Measurements from ENCODE around the gene PRAF2. TPM values are rescaled to one million over a fixed set of nuclear protein-coding genes. Genes with fewer than 3 reads are reported as not detected.

The PRAF2 gene
- total RNA-seq, 1 donor from 2014 or later = 24.1 TPM

DNA sequence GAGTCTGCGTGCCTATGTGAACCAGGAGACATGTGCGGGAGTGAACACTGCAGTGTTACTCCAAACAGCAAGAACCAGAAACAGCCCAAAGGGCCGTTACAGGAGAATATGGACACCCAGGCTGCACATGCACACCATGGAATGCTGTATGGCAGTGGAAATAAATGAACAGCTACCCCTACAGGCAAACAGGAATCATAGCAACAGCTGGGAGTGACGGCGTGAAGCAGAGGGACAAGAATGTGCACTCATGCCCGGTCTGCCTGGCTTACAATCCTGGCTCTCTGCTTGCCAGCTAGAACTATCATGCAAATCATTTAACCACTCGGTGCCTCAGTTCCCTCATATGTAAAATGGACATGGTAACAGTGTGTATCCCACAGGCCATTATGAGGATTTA, 33.1 kb upstream of the PRAF2 start:
- no peak for TF ChIP-seq CTCF (IDR thresholded peaks at IDR 0.05)
- TF ChIP-seq POLR2AphosphoS5 (IDR thresholded peaks at IDR 0.05; ENCODE audit: insufficient read depth in 1 of 2, low read depth in 1 of 2) = no peak
- no peak for TF ChIP-seq POLR2A (IDR thresholded peaks at IDR 0.05)
- intact Hi-C loops (cut with DNase I) = no loop called here
- no peak overlapping the region for H3K27ac ChIP-seq
- H3K4me3 ChIP-seq = no peak overlapping the region
- DNase-seq (ENCODE audit: extremely low spot score in 2 of 2) = no peak
- H3K4me1 ChIP-seq = no peaks in the 10 kb centered on the region
- H3K27me3 ChIP-seq = no peaks in the 10 kb centered on the region
- H3K9me3 ChIP-seq = no peaks in the 10 kb centered on the region
- H3K36me3 ChIP-seq = no peaks in the 10 kb centered on the region

DNA sequence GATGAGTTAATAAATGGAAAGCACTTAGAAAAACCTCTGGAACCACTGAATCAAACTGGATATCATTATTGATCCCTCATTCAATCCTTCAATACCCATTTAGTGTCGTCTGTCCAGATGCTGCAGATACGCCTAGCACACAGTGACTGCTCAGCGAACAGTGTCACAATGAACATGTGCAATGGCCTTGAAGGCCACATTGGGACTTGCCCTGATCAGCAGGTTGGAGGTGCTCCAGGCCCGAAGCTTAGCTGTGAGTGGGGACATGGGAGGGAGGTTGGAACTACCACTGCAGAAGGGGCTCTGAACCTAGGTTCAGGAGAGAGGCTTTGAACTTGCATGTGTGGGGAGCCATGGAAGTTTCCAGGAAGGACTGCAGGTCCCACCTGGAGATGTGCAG, 32.5 kb upstream of the PRAF2 start:
- peaks cover 5% of the 10 kb centered on the region for H3K4me1 ChIP-seq
- H3K4me3 ChIP-seq = no peak overlapping the region
- H3K27me3 ChIP-seq = no peaks in the 10 kb centered on the region
- no peaks in the 10 kb centered on the region for H3K36me3 ChIP-seq
- H3K9me3 ChIP-seq = no peaks in the 10 kb centered on the region
- no peak overlapping the region for H3K27ac ChIP-seq
- no peak for DNase-seq (ENCODE audit: extremely low spot score in 2 of 2)
- intact Hi-C loops (cut with DNase I) = no loop called here
- no peak for TF ChIP-seq POLR2AphosphoS5 (IDR thresholded peaks at IDR 0.05; ENCODE audit: insufficient read depth in 1 of 2, low read depth in 1 of 2)
- no peak for TF ChIP-seq POLR2A (IDR thresholded peaks at IDR 0.05)
- no peak for TF ChIP-seq CTCF (IDR thresholded peaks at IDR 0.05)

DNA sequence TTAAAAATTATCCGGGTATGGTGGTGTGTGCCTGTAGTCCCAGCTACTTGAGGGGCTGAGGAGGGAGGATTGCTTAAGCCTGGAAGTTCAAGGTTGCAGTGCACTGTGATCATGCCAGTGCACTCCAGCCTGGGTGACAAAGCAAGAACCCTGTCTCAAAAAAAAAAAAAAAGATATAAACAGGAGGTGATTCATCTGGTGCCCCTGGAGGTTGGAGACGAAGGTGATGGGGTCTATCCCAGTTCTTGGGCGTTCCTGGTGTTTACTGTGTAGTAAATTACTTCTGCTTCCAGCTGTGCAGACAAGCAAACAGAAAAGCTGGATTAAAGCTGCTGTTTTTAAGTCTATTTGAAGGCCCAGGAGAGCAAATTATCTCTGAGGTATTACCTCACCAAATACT, 29.8 kb upstream of the PRAF2 start:
- intact Hi-C loops (cut with DNase I) = no loop called here
- no peaks in the 10 kb centered on the region for H3K9me3 ChIP-seq
- no peak overlapping the region for H3K27ac ChIP-seq
- peaks cover 5% of the 10 kb centered on the region for H3K4me1 ChIP-seq
- no peak for DNase-seq (ENCODE audit: extremely low spot score in 2 of 2)
- no peaks in the 10 kb centered on the region for H3K27me3 ChIP-seq
- H3K36me3 ChIP-seq = no peaks in the 10 kb centered on the region
- no peak overlapping the region for H3K4me3 ChIP-seq
- TF ChIP-seq CTCF (IDR thresholded peaks at IDR 0.05) = no peak
- no peak for TF ChIP-seq POLR2AphosphoS5 (IDR thresholded peaks at IDR 0.05; ENCODE audit: insufficient read depth in 1 of 2, low read depth in 1 of 2)
- TF ChIP-seq POLR2A (IDR thresholded peaks at IDR 0.05) = no peak

GRCh38 chrX:49102190-49102589, 28.4 kb upstream of the PRAF2 start:
- intact Hi-C loops (cut with DNase I) = no loop called here
- H3K27me3 ChIP-seq = no peaks in the 10 kb centered on the region
- DNase-seq (ENCODE audit: extremely low spot score in 2 of 2) = no peak
- no peaks in the 10 kb centered on the region for H3K9me3 ChIP-seq
- no peaks in the 10 kb centered on the region for H3K36me3 ChIP-seq
- no peak for TF ChIP-seq POLR2A (IDR thresholded peaks at IDR 0.05)
- TF ChIP-seq CTCF (IDR thresholded peaks at IDR 0.05) = no peak
- no peak for TF ChIP-seq POLR2AphosphoS5 (IDR thresholded peaks at IDR 0.05; ENCODE audit: insufficient read depth in 1 of 2, low read depth in 1 of 2)
- no peak overlapping the region for H3K27ac ChIP-seq
- H3K4me1 ChIP-seq = peaks cover 5% of the 10 kb centered on the region
- no peak overlapping the region for H3K4me3 ChIP-seq

GRCh38 chrX:49101629-49101984, 27.8 kb upstream of the PRAF2 start:
- Histone ChIP-seq H3K27me3 (no peaks in the 10 kb centered on the region), H3K27ac (no peak overlapping the region), H3K36me3 (no peaks in the 10 kb centered on the region), H3K4me1 (peaks cover 5% of the 10 kb centered on the region), H3K4me3 (peak overlapping the region; percentile 38 to 44), H3K9me3 (no peaks in the 10 kb centered on the region)
- no peak for DNase-seq (ENCODE audit: extremely low spot score in 2 of 2)
- no peak for TF ChIP-seq CTCF (IDR thresholded peaks at IDR 0.05)
- TF ChIP-seq POLR2AphosphoS5 (IDR thresholded peaks at IDR 0.05; ENCODE audit: insufficient read depth in 1 of 2, low read depth in 1 of 2) = no peak
- TF ChIP-seq POLR2A (IDR thresholded peaks at IDR 0.05) = no peak
- intact Hi-C loops (cut with DNase I) = no loop called here

All from vagina (tissue), 2 donors.